Measurements from ENCODE around the gene VPS13C.
A peak's percentile ranks its signal among the peaks of the same experiment; 100 is the strongest.

The VPS13C gene

GRCh38 chr15:62058327-62059028 is 1.8 kb downstream of the VPS13C start:
- Histone ChIP-seq H2AFZ (ENCODE audit: low read depth, low read length, severe bottlenecking) (no peak overlapping the region), H3K9me2 (replicated peaks; ENCODE audit: insufficient read depth, low read length) (no peaks in the 10 kb centered on the region), H3K36me3 (ENCODE audit: low read length) (no peaks in the 10 kb centered on the region), H3K27ac (ENCODE audit: low read depth, low read length) (no peak overlapping the region), H3K9me3 (ENCODE audit: insufficient read depth, low read length) (no peaks in the 10 kb centered on the region), H4K20me1 (ENCODE audit: low read depth, low read length) (no peaks in the 10 kb centered on the region), H3K27me3 (ENCODE audit: low read length) (no peaks in the 10 kb centered on the region), H3K79me2 (ENCODE audit: insufficient read depth, low read length) (peaks cover 60% of the 10 kb centered on the region), H3K4me3 (ENCODE audit: insufficient read depth, low read length, poor library complexity, severe bottlenecking) (peak overlapping the region; percentile 96), H3F3A (ENCODE audit: insufficient read depth) (no peaks in the 10 kb centered on the region), H3K9ac (ENCODE audit: low read length) (0 out of 2 replicates have a peak overlapping the region, but pooled peaks have one; percentile 91), H3K4me2 (ENCODE audit: low read depth, low read length, poor library complexity, severe bottlenecking) (peak overlapping the region; percentile 96)
- TF ChIP-seq EZH2phosphoT487 (conservative IDR thresholded peaks at IDR 0.05; ENCODE audit: low read length): no peak
- no peak for TF ChIP-seq CTCF (IDR thresholded peaks at IDR 0.05; ENCODE audit: insufficient read depth, low read length, poor library complexity, severe bottlenecking)

- Histone ChIP-seq H3K36me3 (ENCODE audit: low read length) (no peaks in the 10 kb centered on the region), H2AFZ (ENCODE audit: low read depth, low read length, severe bottlenecking) (no peak overlapping the region), H3F3A (ENCODE audit: insufficient read depth) (no peaks in the 10 kb centered on the region), H3K4me2 (ENCODE audit: low read depth, low read length, poor library complexity, severe bottlenecking) (peak overlapping the region; percentile 96), H4K20me1 (ENCODE audit: low read depth, low read length) (0 out of 2 replicates have a peak, but pooled peaks cover 4% of the 10 kb centered on the region), H3K9ac (ENCODE audit: low read length) (no peak overlapping the region), H3K79me2 (ENCODE audit: insufficient read depth, low read length) (peaks cover 70% of the 10 kb centered on the region), H3K27ac (ENCODE audit: low read depth, low read length) (no peak overlapping the region), H3K9me2 (replicated peaks; ENCODE audit: insufficient read depth, low read length) (no peaks in the 10 kb centered on the region), H3K9me3 (ENCODE audit: insufficient read depth, low read length) (no peaks in the 10 kb centered on the region), H3K4me3 (ENCODE audit: insufficient read depth, low read length, poor library complexity, severe bottlenecking) (no peak overlapping the region), H3K27me3 (ENCODE audit: low read length) (no peaks in the 10 kb centered on the region)
- TF ChIP-seq CTCF (IDR thresholded peaks at IDR 0.05; ENCODE audit: insufficient read depth, low read length, poor library complexity, severe bottlenecking) (no peak), EZH2phosphoT487 (conservative IDR thresholded peaks at IDR 0.05; ENCODE audit: low read length) (no peak)
These were observed 2.8 kb downstream of the VPS13C start for GRCh38 chr15:62057341-62057980.

- Histone ChIP-seq H2AFZ (ENCODE audit: low read depth, low read length, severe bottlenecking) (no peak overlapping the region), H3K79me2 (ENCODE audit: insufficient read depth, low read length) (peaks cover 92% of the 10 kb centered on the region), H3K27me3 (ENCODE audit: low read length) (no peaks in the 10 kb centered on the region), H4K20me1 (ENCODE audit: low read depth, low read length) (0 out of 2 replicates have a peak, but pooled peaks cover 4% of the 10 kb centered on the region), H3K9me2 (replicated peaks; ENCODE audit: insufficient read depth, low read length) (no peaks in the 10 kb centered on the region), H3F3A (ENCODE audit: insufficient read depth) (no peaks in the 10 kb centered on the region; the same call in 1 of the 2 replicates), H3K9ac (ENCODE audit: low read length) (no peak overlapping the region), H3K36me3 (ENCODE audit: low read length) (no peaks in the 10 kb centered on the region), H3K9me3 (ENCODE audit: insufficient read depth, low read length) (no peaks in the 10 kb centered on the region), H3K4me3 (ENCODE audit: insufficient read depth, low read length, poor library complexity, severe bottlenecking) (no peak overlapping the region), H3K4me2 (ENCODE audit: low read depth, low read length, poor library complexity, severe bottlenecking) (no peak overlapping the region), H3K27ac (ENCODE audit: low read depth, low read length) (no peak overlapping the region)
- TF ChIP-seq CTCF (IDR thresholded peaks at IDR 0.05; ENCODE audit: insufficient read depth, low read length, poor library complexity, severe bottlenecking) (no peak), EZH2phosphoT487 (conservative IDR thresholded peaks at IDR 0.05; ENCODE audit: low read length) (no peak)
These were observed 5.3 kb downstream of the VPS13C start for GRCh38 chr15:62054979-62055378.

All from SU-DHL-6 (cell line).